GM19023 (cell line): ENCODE measurements around the gene FTO.

Source experiments
- ATAC-seq: cut with Tn5 transposase; IDR thresholded peaks from one replicate; pipeline ENCODE4 v1.9.1; 2021; ENCODE audit warnings: mild to moderate bottlenecking, moderate library complexity; ENCODE audit not compliant: unreplicated experiment

FTO gene

DNA sequence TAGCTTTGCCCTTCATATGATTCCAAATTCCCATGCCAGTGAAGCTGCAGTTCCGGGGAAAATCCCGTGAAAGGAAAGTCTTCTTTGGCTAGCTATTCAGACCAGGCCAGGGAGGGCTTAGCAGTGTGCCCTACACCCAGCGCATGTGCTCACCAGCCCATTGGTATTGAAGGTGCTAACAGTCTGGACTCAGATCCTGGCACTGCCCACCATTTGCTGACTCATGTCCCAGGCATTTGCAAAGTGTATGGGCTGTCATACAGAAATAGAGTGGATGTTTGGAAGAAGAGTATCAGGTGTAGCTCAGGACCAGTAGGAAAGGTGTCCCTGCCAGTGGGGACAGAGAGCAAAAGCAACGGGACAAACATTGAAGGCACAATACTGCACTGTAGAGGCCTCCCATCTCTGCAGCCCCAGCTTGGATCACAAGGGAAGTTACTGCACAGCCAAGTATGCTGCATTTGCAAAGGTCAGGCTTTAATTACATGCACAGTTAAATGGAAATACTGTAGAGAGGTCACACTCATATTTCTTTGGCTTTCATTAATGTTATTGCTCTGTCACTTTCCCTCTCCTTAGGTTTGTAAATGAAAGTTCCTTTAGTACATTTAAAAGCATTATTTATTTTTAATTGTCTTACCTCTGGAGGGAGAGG, 362.6 kb downstream of the FTO start:
- ATAC-seq: no peak

- no peak for ATAC-seq
These were observed 363.5 kb downstream of the FTO start for GRCh38 chr16:54067322-54068065.

DNA sequence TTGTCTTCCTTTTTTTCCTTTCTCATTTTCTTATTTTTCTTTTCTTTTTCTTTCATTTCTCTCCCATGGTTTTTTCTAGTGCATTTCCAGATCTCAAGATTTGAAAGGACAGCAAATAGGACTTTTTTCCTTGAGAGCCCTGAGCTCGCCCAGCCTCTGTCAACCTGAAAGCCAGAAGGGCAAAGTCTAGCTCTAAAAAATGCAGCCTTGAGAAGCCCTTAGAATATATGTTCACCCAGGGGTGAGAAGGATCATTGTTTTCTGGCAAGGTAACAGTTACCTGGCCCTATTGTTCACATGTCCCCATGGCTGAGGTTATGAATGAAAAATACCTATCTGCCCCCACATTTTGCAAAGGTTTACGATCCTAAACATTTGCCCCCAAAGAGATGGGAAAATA, 364.3 kb downstream of the FTO start:
- no peak for ATAC-seq

GRCh38 chr16:54069601-54070239, 365.8 kb downstream of the FTO start:
- ATAC-seq: no peak

GRCh38 chr16:54070789-54071343, 366.9 kb downstream of the FTO start:
- ATAC-seq: no peak

- ATAC-seq: no peak
These were observed 367.6 kb downstream of the FTO start for GRCh38 chr16:54071514-54071913.

DNA sequence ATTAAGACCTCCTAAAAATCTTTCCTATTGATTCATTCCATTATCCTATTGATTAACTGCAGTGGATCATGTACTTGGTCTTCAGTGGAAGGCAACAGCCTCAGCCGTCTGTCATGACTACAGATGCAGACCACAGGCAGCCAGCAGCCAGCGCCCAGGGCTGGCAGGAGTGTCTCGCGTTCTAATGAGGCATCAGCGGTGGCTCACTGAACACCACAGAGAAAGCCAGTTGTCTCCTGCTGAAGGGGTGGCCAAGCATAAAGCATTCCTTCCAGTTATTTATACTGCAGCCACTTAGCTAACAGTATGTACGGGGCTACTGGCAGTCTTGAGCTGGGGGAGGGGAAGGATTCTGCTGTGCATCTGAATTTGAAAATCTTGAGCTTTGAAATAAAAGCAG, 368.3 kb downstream of the FTO start:
- ATAC-seq: no peak

DNA sequence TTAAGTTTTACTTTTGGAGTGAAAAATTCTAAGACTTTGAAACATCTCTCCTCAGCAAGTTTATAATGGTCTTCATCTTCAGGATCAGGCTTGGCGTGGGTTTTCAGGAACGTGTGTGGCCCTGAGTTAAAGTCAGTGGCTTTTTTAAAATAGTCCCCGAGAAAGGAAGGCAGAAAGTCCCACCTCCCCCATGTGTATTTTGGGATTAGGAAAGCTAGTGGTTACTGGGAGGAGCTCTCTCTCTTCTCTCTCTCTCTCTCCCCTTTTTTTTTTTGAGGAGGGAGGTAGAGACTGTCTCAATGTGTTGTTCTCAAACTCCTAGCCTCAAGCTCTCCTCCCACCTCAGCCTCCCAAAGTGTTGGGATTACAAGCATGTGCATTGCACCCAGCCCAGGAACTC, 369.4 kb downstream of the FTO start:
- ATAC-seq: no peak

- ATAC-seq: no peak
These were observed 371.5 kb downstream of the FTO start for GRCh38 chr16:54075446-54075845.

DNA sequence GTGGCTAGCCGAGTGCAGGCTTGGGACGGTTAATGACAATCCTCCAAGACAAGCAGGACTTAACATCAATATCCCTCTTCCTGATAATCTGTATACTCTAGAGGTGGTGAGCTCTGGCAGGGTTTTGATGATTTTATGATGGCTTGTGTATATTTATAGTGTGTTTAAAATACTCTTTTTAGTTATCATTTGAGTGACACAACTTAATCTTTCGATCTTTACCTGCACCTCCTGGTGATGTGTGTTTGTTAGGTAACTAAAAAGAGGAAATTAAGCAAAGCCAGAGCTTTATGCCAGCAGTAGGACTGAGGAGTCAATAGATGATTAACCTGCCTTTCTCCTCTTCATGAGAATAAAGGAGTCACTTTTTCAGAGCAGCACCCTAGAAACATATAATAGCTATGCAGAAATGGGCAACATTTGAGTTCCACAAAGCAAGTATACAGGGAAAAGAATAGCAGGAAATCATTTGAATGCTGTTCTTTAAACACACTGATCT, 372.1 kb downstream of the FTO start:
- no peak for ATAC-seq

- ATAC-seq: no peak
These were observed 373.3 kb downstream of the FTO start for GRCh38 chr16:54077050-54077821.

DNA sequence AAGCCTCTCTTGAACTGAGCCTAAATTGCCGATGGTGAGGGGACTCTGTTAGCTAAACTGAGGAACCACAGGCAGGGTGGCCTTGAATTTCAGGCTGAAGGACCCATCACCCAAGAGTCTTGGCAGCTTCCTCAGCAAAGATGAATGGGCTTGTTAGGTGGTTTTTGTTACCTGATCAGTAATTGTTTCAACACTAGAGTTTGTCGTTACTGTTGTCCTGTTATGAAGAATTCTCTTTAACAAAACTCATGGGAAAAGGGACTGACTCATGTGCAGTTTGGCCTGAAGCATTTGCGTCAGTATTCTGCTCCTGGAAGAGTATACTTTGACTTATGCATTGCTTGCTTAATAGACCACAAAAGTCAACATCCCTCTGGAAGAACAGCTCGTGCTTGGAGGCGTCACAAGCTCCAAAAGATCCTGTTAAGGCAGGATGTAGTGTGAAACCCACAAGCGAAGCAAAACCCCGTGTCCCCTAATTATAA, 376.6 kb downstream of the FTO start:
- no peak for ATAC-seq

- ATAC-seq: no peak
These were observed 382.8 kb downstream of the FTO start for GRCh38 chr16:54086791-54087190.

- ATAC-seq: no peak
These were observed 386.6 kb downstream of the FTO start for GRCh38 chr16:54090602-54091001.

- no peak for ATAC-seq
These were observed 389.3 kb downstream of the FTO start for GRCh38 chr16:54093281-54093680.

GRCh38 chr16:54094641-54095040, 390.7 kb downstream of the FTO start:
- ATAC-seq: no peak

- no peak for ATAC-seq
These were observed 392.7 kb downstream of the FTO start for GRCh38 chr16:54096607-54097006.

DNA sequence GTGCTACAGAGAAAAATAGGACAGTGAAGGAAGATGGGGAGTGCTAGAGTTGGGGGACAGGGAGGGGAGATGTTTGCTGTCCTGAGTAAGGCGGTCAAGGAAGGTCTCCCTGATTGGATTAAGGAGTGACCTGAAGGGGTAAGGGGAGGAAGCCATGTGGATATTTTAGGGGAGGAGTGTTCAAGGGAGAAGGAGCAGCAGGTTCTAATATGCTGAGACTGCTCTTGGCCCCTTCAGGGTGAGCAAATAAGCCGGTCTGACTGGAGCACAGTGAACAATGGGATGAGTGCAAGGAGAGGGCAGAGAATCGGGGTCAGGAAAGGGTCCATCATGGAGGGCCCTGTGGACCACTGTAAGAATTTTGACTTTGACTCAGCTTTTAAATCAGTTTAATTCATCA, 393.8 kb downstream of the FTO start:
- ATAC-seq: no peak

- ATAC-seq: no peak
These were observed 394.3 kb downstream of the FTO start for GRCh38 chr16:54098247-54098646.

- ATAC-seq: no peak
These were observed 395.7 kb downstream of the FTO start for GRCh38 chr16:54099627-54100026.
